ENCODE measurements around the gene MSANTD3. TPM values are rescaled to one million over a fixed set of nuclear protein-coding genes. Genes with fewer than 3 reads are reported as not detected.
"Not testable (repeated sequence)": the region's sequence is repeated elsewhere in the genome, so short reads cannot be mapped to it uniquely, and the experiment has no call there.

MSANTD3 gene, protein sequence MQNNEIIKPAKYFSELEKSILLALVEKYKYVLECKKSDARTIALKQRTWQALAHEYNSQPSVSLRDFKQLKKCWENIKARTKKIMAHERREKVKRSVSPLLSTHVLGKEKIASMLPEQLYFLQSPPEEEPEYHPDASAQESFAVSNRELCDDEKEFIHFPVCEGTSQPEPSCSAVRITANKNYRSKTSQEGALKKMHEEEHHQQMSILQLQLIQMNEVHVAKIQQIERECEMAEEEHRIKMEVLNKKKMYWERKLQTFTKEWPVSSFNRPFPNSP
- 54.2 TPM for polyA plus RNA-seq (2013, experiment 1 of 4)
- 48.4 TPM for polyA plus RNA-seq (2013, experiment 2 of 4)
- polyA plus RNA-seq (2013, experiment 3 of 4), result 43.1 TPM
- 46.4 TPM for polyA plus RNA-seq (2013, experiment 4 of 4)

GRCh38 chr9:100426530-100427365 lies at the start of gene MSANTD3:
Gene MSANTD3 (plus strand): TSS chr9:100427143. CDS start chr9:100441939, 14,796 bp downstream.
- no peaks in the 10 kb centered on the region for H3K27me3 ChIP-seq (ENCODE audit: control insufficient read depth, insufficient read depth, low read length, poor library complexity, severe bottlenecking)
- peak within 1 kb of the TSS; percentile 84 for H3K27ac ChIP-seq (ENCODE audit: insufficient read depth, low read depth, low read length, poor library complexity, severe bottlenecking)
- no peaks in the 10 kb centered on the region for H3K9me3 ChIP-seq (ENCODE audit: control insufficient read depth, low read length)
- peaks cover 11% of the 10 kb centered on the region for H3K4me1 ChIP-seq (ENCODE audit: control insufficient read depth, insufficient read depth, low read length)
- H3K36me3 ChIP-seq (ENCODE audit: control insufficient read depth, insufficient read depth, low read length), result no peaks in the 10 kb centered on the region
- peak within 1 kb of the TSS; percentile 91 for H3K4me3 ChIP-seq (ENCODE audit: insufficient read depth, low read depth, low read length)
- 1% methylated on average over 80 of the region's 80 CpGs for whole genome bisulfite sequencing, 2 experiments

DNA sequence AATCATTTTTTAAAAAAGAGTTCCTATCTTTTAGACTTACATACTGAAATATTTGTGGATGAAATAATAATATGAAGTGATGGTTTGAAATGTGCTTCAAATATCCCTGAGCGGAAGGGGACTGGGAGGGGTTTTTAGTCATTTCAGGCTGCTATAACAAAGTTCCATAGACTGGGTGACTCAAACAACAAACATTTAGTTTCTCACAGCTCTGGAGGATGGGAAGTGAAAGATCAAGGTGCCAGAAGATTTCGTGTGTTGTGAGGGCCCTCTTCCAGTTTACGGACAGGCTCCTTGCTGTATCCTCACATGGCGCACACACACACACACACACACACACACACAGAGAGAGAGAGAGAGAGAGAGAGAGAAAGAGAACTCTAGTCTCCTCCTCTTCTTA lies 47.1 kb upstream of the MSANTD3 start:
- Histone ChIP-seq H3K36me3 (ENCODE audit: control insufficient read depth, insufficient read depth, low read length) (no peaks in the 10 kb centered on the region), H3K9me3 (ENCODE audit: control insufficient read depth, low read length) (no peaks in the 10 kb centered on the region), H3K27ac (ENCODE audit: insufficient read depth, low read depth, low read length, poor library complexity, severe bottlenecking) (no peak overlapping the region), H3K4me1 (ENCODE audit: control insufficient read depth, insufficient read depth, low read length) (no peaks in the 10 kb centered on the region), H3K4me3 (ENCODE audit: insufficient read depth, low read depth, low read length) (no peak overlapping the region), H3K27me3 (ENCODE audit: control insufficient read depth, insufficient read depth, low read length, poor library complexity, severe bottlenecking) (no peaks in the 10 kb centered on the region)
- 81 to 96% methylated on average over 2 to 3 of the region's 4 CpGs for WGBS, 2 experiments

DNA sequence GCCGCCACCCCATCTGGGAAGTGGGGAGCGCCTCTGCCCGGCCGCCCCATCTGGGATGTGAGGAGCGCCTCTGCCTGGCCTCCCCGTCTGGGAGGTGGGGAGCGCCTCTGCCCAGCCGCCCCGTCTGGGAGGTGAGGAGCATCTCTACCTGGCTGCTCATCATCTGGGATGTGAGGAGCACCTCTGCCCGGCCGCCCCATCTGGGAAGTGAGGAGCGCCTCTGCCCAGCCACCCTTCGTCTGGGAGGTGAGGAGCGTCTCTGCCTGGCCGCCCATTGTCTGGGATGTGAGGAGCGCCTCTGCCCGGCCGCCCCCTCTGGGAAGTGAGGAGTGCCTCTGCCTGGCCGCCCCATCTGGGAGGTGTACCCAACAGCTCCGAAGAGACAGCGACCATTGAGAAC lies 34.0 kb upstream of the MSANTD3 start:
- WGBS, 2 experiments, result 95 to 96% methylated on average over 21 of the region's 21 CpGs
- not testable (repeated sequence) for H3K36me3 ChIP-seq (ENCODE audit: control insufficient read depth, insufficient read depth, low read length)

DNA sequence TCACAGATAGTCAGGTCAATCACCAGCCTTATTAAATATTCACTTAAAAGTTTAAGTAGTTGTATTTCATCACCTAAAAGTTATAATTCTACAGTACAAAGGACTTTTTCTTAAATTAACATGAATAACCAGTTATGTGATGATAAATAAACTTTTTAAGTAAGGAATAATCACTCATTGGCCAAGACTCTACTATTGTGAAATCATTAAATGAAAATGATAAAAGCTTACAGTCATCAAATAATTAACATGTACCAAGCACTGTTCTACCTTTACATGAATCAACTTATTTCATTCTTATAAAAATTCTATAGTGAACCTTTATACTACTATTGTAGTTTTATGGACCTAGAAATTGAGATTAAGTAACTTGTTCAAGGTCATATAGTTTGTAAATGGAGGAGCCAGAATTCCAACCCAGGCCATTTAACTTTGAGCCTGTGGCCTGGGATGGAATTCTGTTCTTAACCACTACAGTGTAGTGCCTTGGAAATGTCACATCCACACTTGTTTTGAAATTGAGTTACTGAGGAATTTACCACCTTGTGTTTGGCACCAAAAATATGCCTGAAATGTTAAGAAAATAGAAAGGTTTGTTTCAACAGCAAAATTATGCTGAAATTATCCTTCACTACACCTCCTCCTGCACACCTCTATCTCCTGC lies 32.8 kb upstream of the MSANTD3 start:
- Histone ChIP-seq H3K36me3 (ENCODE audit: control insufficient read depth, insufficient read depth, low read length) (peaks cover 6% of the 10 kb centered on the region), H3K4me1 (ENCODE audit: control insufficient read depth, insufficient read depth, low read length) (no peaks in the 10 kb centered on the region), H3K27me3 (ENCODE audit: control insufficient read depth, insufficient read depth, low read length, poor library complexity, severe bottlenecking) (no peaks in the 10 kb centered on the region), H3K27ac (ENCODE audit: insufficient read depth, low read depth, low read length, poor library complexity, severe bottlenecking) (no peak overlapping the region), H3K4me3 (ENCODE audit: insufficient read depth, low read depth, low read length) (no peak overlapping the region), H3K9me3 (ENCODE audit: control insufficient read depth, low read length) (no peaks in the 10 kb centered on the region)

More for the DNA sequence above, 34.0 kb upstream of the MSANTD3 start:
- not testable (repeated sequence) for H3K27me3 ChIP-seq (ENCODE audit: control insufficient read depth, insufficient read depth, low read length, poor library complexity, severe bottlenecking); H3K27ac ChIP-seq (ENCODE audit: insufficient read depth, low read depth, low read length, poor library complexity, severe bottlenecking); H3K4me3 ChIP-seq (ENCODE audit: insufficient read depth, low read depth, low read length); H3K9me3 ChIP-seq (ENCODE audit: control insufficient read depth, low read length); H3K4me1 ChIP-seq (ENCODE audit: control insufficient read depth, insufficient read depth, low read length)

- no peak overlapping the region for H3K27ac ChIP-seq (ENCODE audit: insufficient read depth, low read depth, low read length, poor library complexity, severe bottlenecking)
- H3K27me3 ChIP-seq (ENCODE audit: control insufficient read depth, insufficient read depth, low read length, poor library complexity, severe bottlenecking), result no peaks in the 10 kb centered on the region
- peaks cover 6% of the 10 kb centered on the region for H3K36me3 ChIP-seq (ENCODE audit: control insufficient read depth, insufficient read depth, low read length)
- no peaks in the 10 kb centered on the region for H3K9me3 ChIP-seq (ENCODE audit: control insufficient read depth, low read length)
- H3K4me3 ChIP-seq (ENCODE audit: insufficient read depth, low read depth, low read length), result no peak overlapping the region
- H3K4me1 ChIP-seq (ENCODE audit: control insufficient read depth, insufficient read depth, low read length), result no peaks in the 10 kb centered on the region
- 97 to 98% methylated on average over 2 of the region's 2 CpGs for WGBS, 2 experiments
These were observed 32.1 kb upstream of the MSANTD3 start for GRCh38 chr9:100394816-100395215.

GRCh38 chr9:100396769-100397168 lies 30.2 kb upstream of the MSANTD3 start:
- Histone ChIP-seq H3K9me3 (ENCODE audit: control insufficient read depth, low read length) (peaks cover 2% of the 10 kb centered on the region), H3K4me1 (ENCODE audit: control insufficient read depth, insufficient read depth, low read length) (no peaks in the 10 kb centered on the region), H3K27me3 (ENCODE audit: control insufficient read depth, insufficient read depth, low read length, poor library complexity, severe bottlenecking) (no peaks in the 10 kb centered on the region), H3K4me3 (ENCODE audit: insufficient read depth, low read depth, low read length) (no peak overlapping the region), H3K27ac (ENCODE audit: insufficient read depth, low read depth, low read length, poor library complexity, severe bottlenecking) (no peak overlapping the region), H3K36me3 (ENCODE audit: control insufficient read depth, insufficient read depth, low read length) (peaks cover 6% of the 10 kb centered on the region)
- 95 to 98% methylated on average over 5 of the region's 9 CpGs for WGBS, 2 experiments

DNA sequence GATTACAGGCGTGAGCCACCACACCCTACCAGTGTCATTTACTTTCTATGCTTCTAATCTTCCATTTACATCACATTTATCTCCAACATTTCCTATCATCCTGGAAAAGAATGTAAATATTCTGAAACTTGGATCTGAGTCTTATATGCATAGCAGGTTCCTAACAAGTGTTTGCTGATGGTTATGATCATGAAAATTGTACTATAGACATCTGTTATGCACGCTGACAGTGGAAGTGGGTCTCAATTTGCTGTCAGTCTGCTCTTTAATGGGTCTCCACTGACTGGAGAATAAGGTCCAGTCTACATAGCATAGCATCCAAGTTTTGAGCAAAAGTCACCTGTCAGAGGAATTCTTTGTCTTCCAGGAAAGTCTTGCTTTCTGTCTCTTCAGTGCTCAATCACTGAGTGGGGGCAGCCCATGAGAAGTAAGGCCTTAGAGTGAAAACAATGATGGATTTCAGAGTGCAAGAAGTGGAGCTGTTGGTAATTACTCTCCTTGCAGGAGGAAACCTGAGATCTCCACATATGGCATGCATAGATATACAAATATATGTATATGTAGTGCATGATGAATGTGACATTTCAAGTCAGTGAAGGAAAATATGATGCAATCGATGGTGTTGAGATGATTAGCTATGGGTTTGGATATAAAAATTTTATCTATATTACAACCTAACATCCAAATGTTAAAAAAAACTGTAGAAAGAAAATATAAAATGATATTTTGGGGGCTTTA lies 29.2 kb upstream of the MSANTD3 start:
- H3K27ac ChIP-seq (ENCODE audit: insufficient read depth, low read depth, low read length, poor library complexity, severe bottlenecking), result no peak overlapping the region
- no peak overlapping the region for H3K4me3 ChIP-seq (ENCODE audit: insufficient read depth, low read depth, low read length)
- H3K36me3 ChIP-seq (ENCODE audit: control insufficient read depth, insufficient read depth, low read length), result peaks cover 6% of the 10 kb centered on the region
- no peaks in the 10 kb centered on the region for H3K4me1 ChIP-seq (ENCODE audit: control insufficient read depth, insufficient read depth, low read length)
- 92 to 98% methylated on average over 2 of the region's 3 CpGs for WGBS, 2 experiments
- H3K9me3 ChIP-seq (ENCODE audit: control insufficient read depth, low read length), result peaks cover 2% of the 10 kb centered on the region
- H3K27me3 ChIP-seq (ENCODE audit: control insufficient read depth, insufficient read depth, low read length, poor library complexity, severe bottlenecking), result no peaks in the 10 kb centered on the region

DNA sequence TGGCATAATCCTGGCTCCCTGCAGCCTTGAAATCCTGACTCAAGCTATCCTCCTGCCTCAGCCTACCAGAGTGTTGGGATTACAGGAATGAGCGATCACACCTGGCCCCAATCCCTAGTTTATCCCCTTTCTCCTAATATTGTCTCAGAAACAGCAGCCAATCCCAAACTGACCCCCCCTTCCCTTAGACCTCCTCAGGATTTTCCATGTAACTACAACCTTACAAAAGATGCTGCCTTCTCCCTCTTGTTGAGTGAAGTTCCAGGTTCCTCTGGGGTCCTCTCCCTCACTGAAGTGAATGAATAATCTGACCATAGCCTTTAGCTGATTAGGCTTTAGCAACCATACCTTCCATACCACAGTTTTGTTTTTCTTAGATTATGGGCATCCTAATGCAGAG lies 25.9 kb upstream of the MSANTD3 start:
- Histone ChIP-seq H3K36me3 (ENCODE audit: control insufficient read depth, insufficient read depth, low read length) (no peaks in the 10 kb centered on the region), H3K9me3 (ENCODE audit: control insufficient read depth, low read length) (peaks cover 2% of the 10 kb centered on the region)
- WGBS, 2 experiments, result 88 to 90% methylated on average over 1 of the region's 1 CpG

DNA sequence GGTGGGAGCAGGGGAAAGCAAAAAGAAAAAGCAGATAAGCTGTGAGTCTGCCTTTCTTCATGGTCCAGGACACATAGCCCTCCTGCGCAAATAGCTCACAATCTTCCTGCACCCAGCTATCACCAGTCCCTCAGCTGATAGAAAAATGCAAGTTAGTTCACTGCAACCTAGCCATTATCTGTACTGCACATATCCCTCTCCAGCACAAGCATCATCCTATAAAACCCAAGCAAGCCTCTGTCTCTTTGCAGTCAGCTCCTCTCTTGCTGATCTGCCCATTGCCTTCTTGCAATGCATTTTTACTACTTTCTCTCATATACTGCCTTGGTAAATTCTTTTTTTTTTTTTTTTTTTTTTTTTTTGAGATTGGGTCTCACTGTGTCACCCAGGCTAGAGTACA lies 20.0 kb upstream of the MSANTD3 start:
- Histone ChIP-seq H3K36me3 (ENCODE audit: control insufficient read depth, insufficient read depth, low read length) (no peaks in the 10 kb centered on the region), H3K4me3 (ENCODE audit: insufficient read depth, low read depth, low read length) (no peak overlapping the region), H3K9me3 (ENCODE audit: control insufficient read depth, low read length) (no peaks in the 10 kb centered on the region), H3K27ac (ENCODE audit: insufficient read depth, low read depth, low read length, poor library complexity, severe bottlenecking) (no peak overlapping the region), H3K27me3 (ENCODE audit: control insufficient read depth, insufficient read depth, low read length, poor library complexity, severe bottlenecking) (no peaks in the 10 kb centered on the region), H3K4me1 (ENCODE audit: control insufficient read depth, insufficient read depth, low read length) (no peaks in the 10 kb centered on the region)
- 93 to 100% methylated on average over 1 of the region's 1 CpG for WGBS, 2 experiments

More for the DNA sequence above, 25.9 kb upstream of the MSANTD3 start:
- Histone ChIP-seq H3K4me1 (ENCODE audit: control insufficient read depth, insufficient read depth, low read length) (no peaks in the 10 kb centered on the region), H3K4me3 (ENCODE audit: insufficient read depth, low read depth, low read length) (no peak overlapping the region), H3K27me3 (ENCODE audit: control insufficient read depth, insufficient read depth, low read length, poor library complexity, severe bottlenecking) (no peaks in the 10 kb centered on the region), H3K27ac (ENCODE audit: insufficient read depth, low read depth, low read length, poor library complexity, severe bottlenecking) (no peak overlapping the region)
